Esophagus muscularis mucosa (tissue), 4 donors: ENCODE data around the gene REXO4. TPM values are rescaled to one million over a fixed set of nuclear protein-coding genes. Genes with fewer than 3 reads are reported as not detected.
A peak's percentile ranks its signal among the peaks of the same experiment; 100 is the strongest.

ENCODE experiments used
- DNase-seq: peaks from one replicate; pipeline ENCODE4 v3.0.0-alpha.2; 2017; ENCODE audit errors: extremely low spot score
- H3K27ac ChIP-seq, 4 donors: fragments of 200-600 bp; sonication (generic); replicated peaks in 1 of 4; 1 replicate in 3 of 4; 2 replicates in 1 of 4; pipeline ENCODE4 v1.5.1; 2016 to 2019; ENCODE audit warnings: mild to moderate bottlenecking in 1 of 4
- H3K27me3 ChIP-seq, 4 donors: fragments of 200-600 bp; sonication (generic); one replicate each; pipeline versions ENCODE4 v1.5.1 to v1.6.0; 2016 to 2019
- H3K36me3 ChIP-seq, 4 donors: fragments of 200-600 bp; sonication (generic); one replicate each; pipeline ENCODE4 v1.5.1; 2016 to 2019
- H3K4me1 ChIP-seq, 4 donors: fragments of 200-600 bp; sonication (generic); one replicate each; pipeline ENCODE4 v1.5.1; 2016 to 2019
- H3K4me3 ChIP-seq, 4 donors: fragments of 200-600 bp; sonication (generic); 1 replicate in 2 of 4; 2 replicates in 2 of 4; pipeline ENCODE4 v1.5.1; 2016 to 2019; ENCODE audit warnings: mild to moderate bottlenecking in 4 of 4, moderate library complexity in 1 of 4
- H3K9me3 ChIP-seq, 4 donors: fragments of 200-600 bp; sonication (generic); 1 replicate in 3 of 4; 2 replicates in 1 of 4; pipeline ENCODE4 v1.5.1; 2016 to 2019
- EP300 ChIP-seq: sonication (generic); formaldehyde crosslinking; IDR thresholded peaks from one replicate; pipeline ENCODE4 v1.6.1; 2017; ENCODE audit warnings: antibody characterized with exemption
- POLR2A ChIP-seq: fragments of 450-650 bp; IDR thresholded peaks from one replicate; pipeline ENCODE4 v1.6.1; 2017; ENCODE audit warnings: antibody characterized with exemption, moderate library complexity, mild to moderate bottlenecking, low read depth
- POLR2AphosphoS5 ChIP-seq, 2 donors: sonication (generic); formaldehyde crosslinking; IDR thresholded peaks; one replicate each; pipeline ENCODE4 v1.6.1; 2017; ENCODE audit warnings: antibody characterized with exemption in 2 of 2
- whole genome bisulfite sequencing: methylation state at CpG from one replicate; pipeline ENCODE4 v1.1.5; 2018; 5-methylcytosine and 5-hydroxymethylcytosine counted together
- intact Hi-C: fragments of 100-400 bp; cut with DNase I; formaldehyde crosslinking; loops from one replicate; pipeline ENCODE4 v1.15.1; 2023
- total RNA-seq, 4 donors: library from RNA; depleted of rRNA; stranded (reverse); fragments of >200 nt; gene quantifications; one replicate each; pipeline versions ENCODE4 v1.1.0 to v1.2.1, GENCODE V29; 2016
- TF ChIP-seq, protein P1 (sequence below), 3 experiments: fragments of 200-600 bp in 2 of 3; fragments of 450-650 bp in 1 of 3; sonication (generic) in 2 of 3; IDR thresholded peaks; one replicate each; pipeline ENCODE4 v1.5.1; 2017 to 2019; ENCODE audit warnings: antibody characterized with exemption in 3 of 3, mild to moderate bottlenecking in 2 of 3, moderate library complexity in 1 of 3

REXO4 gene
- total RNA-seq, 4 donors from 2014 or later = 15.0 to 28.9 (median 22.4) TPM

DNA sequence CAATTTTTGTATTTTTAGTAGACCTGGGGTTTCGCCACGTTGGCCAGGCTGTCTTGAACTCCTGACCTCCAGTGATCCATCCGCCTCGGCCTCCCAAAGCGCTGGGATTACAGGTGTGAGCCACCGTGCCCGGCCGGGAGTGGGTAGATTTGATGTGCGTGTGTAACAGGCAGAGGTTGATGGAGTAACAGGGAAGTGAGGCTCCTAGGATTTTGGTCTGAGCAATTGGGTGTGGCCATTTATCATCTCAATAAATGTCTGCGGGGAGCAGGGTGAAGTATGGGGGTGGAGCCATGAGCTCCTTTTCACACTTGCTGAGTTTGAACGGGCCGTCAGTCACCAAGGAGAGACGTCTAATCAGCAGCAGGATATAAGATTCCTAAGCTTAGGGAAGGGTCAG is 1.2 kb upstream of the REXO4 start:
- WGBS = 77% methylated on average over 11 of the region's 13 CpGs
- Histone ChIP-seq H3K4me3 (no peak overlapping the region), H3K36me3 (peaks cover 8 to 16% (median 15%) of the 10 kb centered on the region in 4 donors), H3K4me1 (peaks cover 16 to 47% (median 33%) of the 10 kb centered on the region in 4 donors), H3K9me3 (no peaks in the 10 kb centered on the region), H3K27me3 (peaks cover 0 to 8% (median 0%) of the 10 kb centered on the region in 4 donors), H3K27ac (no peak overlapping the region)
- no peak for DNase-seq
- TF ChIP-seq POLR2A = no peak
- TF ChIP-seq EP300 = no peak
- TF ChIP-seq POLR2AphosphoS5 (IDR thresholded peaks at IDR 0.05) = no peak
- TF ChIP-seq, protein P1, sequence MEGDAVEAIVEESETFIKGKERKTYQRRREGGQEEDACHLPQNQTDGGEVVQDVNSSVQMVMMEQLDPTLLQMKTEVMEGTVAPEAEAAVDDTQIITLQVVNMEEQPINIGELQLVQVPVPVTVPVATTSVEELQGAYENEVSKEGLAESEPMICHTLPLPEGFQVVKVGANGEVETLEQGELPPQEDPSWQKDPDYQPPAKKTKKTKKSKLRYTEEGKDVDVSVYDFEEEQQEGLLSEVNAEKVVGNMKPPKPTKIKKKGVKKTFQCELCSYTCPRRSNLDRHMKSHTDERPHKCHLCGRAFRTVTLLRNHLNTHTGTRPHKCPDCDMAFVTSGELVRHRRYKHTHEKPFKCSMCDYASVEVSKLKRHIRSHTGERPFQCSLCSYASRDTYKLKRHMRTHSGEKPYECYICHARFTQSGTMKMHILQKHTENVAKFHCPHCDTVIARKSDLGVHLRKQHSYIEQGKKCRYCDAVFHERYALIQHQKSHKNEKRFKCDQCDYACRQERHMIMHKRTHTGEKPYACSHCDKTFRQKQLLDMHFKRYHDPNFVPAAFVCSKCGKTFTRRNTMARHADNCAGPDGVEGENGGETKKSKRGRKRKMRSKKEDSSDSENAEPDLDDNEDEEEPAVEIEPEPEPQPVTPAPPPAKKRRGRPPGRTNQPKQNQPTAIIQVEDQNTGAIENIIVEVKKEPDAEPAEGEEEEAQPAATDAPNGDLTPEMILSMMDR (IDR thresholded peaks at IDR 0.05) = no peak
- intact Hi-C loops = loop anchor here (5.0 kb wide), 1 partner anchor 48 kb away; no protein-coding TSS in a partner anchor

DNA sequence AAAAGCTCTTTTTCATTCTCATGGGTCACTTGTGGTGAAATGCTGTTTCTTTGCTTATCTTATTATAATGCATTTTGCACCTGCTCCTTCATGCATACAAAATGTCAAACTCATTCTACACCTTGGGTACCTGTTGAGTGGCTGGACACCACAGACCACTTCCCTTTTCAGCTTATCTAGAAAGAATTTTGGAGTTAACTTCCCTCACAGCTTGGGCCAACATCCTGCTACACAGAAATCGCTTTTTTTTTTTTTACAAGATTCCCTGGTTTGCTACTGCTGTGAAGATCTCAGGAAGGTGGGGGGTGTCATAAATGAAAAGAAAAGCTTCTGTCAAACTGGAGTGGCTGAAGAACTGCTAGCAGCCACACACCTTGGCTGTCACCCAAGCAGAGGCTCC is 2.6 kb downstream of the REXO4 start:
- H3K36me3 ChIP-seq = peaks cover 34 to 54% (median 53%) of the 10 kb centered on the region in 4 donors
- no peak overlapping the region for H3K4me3 ChIP-seq
- TF ChIP-seq POLR2A = no peak
- H3K27me3 ChIP-seq = no peaks in the 10 kb centered on the region
- DNase-seq = no peak
- H3K9me3 ChIP-seq = no peaks in the 10 kb centered on the region
- WGBS = 56% methylated on average over 1 of the region's 1 CpG
- peaks cover 16 to 47% (median 33%) of the 10 kb centered on the region in 4 donors for H3K4me1 ChIP-seq
- intact Hi-C loops = loop anchor here (5.0 kb wide), 1 partner anchor 52 kb away; no protein-coding TSS in a partner anchor
- H3K27ac ChIP-seq = no peak overlapping the region

DNA sequence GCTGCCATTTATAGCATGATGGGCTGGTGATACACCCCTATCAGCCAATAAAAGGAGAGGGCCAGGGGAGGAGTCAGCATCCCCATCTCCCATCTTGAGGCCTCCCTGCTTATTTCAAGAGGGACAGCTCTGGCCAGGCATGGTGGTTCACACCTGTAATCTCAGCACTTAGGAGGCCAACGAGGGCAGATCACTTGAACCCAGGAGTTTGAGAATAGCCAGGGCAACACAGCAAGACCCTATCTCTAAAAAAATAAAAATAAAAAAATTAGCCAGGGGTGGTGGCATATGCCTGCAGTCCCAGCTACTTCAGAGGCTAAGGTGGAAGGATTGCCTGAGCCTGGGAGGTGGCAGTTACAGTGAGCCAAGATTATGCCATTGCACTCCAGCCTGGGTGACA is 9.8 kb downstream of the REXO4 start:
- Histone ChIP-seq H3K36me3 (peaks cover 44 to 97% (median 87%) of the 10 kb centered on the region in 4 donors), H3K4me3 (no peak overlapping the region), H3K27ac (no peak overlapping the region), H3K4me1 (peaks cover 0 to 15% (median 3%) of the 10 kb centered on the region in 4 donors), H3K27me3 (no peaks in the 10 kb centered on the region), H3K9me3 (no peaks in the 10 kb centered on the region)
- no CpG with 5 or more reads among the region's 1 CpG for WGBS
- DNase-seq = no peak
- TF ChIP-seq POLR2AphosphoS5 (IDR thresholded peaks at IDR 0.05) (no peak), EP300 (no peak), POLR2A (no peak)
- TF ChIP-seq, protein P1 (IDR thresholded peaks at IDR 0.05) = no peak
- intact Hi-C loops = no loop called here

DNA sequence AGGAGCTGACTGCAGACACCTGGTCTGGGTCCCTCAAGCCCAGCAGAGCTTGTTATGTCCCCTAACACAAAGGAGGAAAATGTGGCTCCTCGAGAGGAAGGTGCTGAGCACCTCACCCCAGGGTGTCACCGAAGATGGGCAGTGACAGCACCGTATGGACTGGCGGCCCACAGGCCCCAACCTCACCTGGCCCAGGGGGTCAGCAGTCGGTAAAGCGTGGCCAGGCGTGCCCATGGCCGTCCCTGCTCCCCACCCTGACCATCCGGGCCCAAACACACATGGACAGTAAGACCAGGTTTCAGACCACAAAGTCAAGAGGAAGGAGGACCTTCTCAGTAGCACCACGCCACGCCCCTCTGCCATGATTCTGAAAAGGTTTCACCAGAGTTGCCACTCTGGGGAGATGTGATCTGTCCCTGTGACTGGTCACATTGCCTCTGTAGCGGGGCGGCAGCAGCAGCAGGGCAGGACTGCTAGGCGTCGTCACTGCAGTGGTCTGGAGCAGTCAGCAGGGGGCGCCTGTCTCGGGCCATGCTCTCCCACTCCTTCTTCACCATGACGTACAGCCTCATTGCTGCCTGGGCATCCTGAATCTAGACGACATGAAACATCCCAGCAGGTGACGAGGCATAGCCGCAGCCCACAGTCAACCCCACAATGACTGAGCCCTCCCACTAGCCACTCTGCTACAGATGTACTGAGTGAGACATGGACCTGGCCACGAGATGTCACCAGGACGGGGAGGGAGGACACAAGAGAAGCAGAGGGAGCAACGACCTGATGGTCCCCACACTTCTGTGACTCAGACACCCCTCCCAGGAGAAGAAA is 11.1 kb downstream of the REXO4 start:
- H3K27ac ChIP-seq = no peak overlapping the region
- H3K4me1 ChIP-seq = peaks cover 0 to 15% (median 3%) of the 10 kb centered on the region in 4 donors
- no peaks in the 10 kb centered on the region for H3K27me3 ChIP-seq
- 32% methylated on average over 13 of the region's 24 CpGs for WGBS
- H3K9me3 ChIP-seq = no peaks in the 10 kb centered on the region
- H3K36me3 ChIP-seq = peaks cover 32 to 97% (median 80%) of the 10 kb centered on the region in 4 donors
- DNase-seq = no peak
- no peak overlapping the region for H3K4me3 ChIP-seq
- intact Hi-C loops = loop anchor here (2.0 kb wide), 1 partner anchor 80 kb away; no protein-coding TSS in a partner anchor
- TF ChIP-seq, protein P1 (IDR thresholded peaks at IDR 0.05) = peak; percentile 81 to 95 (median 90)
- TF ChIP-seq EP300 (no peak), POLR2AphosphoS5 (IDR thresholded peaks at IDR 0.05) (peak in 1 of 2 donors; percentile 25), POLR2A (no peak)
